Psoas muscle (tissue), 8 donors: ENCODE data around the gene FBXL5. TPM values are rescaled to one million over a fixed set of nuclear protein-coding genes. Genes with fewer than 3 reads are reported as not detected.
A peak's percentile ranks its signal among the peaks of the same experiment; 100 is the strongest.

Experiments used
- ATAC-seq, 4 donors: fragments of 200-7000 bp; cut with Tn5 transposase; one replicate each; pipeline ENCODE4 v1.9.1; 2020; ENCODE audit warnings: moderate library complexity in 3 of 4, mild to moderate bottlenecking in 2 of 4
- DNase-seq, 2 donors: peaks; one replicate each; pipeline ENCODE4 v3.0.0-alpha.2; 2020
- H3K27ac ChIP-seq: fragments of 200-600 bp; one replicate; pipeline ENCODE4 v1.8.0; 2022
- H3K27me3 ChIP-seq, 3 donors: fragments of 200-600 bp in 1 of 3; one replicate each; pipeline versions ENCODE4 v1.6.1 to v1.8.0; 2013 to 2022; ENCODE audit warnings: low read length in 2 of 3, mild to moderate bottlenecking in 2 of 3, moderate library complexity in 1 of 3; ENCODE audit not compliant: insufficient read depth in 3 of 3
- H3K36me3 ChIP-seq, 2 donors: fragments of 200-600 bp in 1 of 2; one replicate each; pipeline versions ENCODE4 v1.6.1 to v1.8.0; 2013 to 2022; ENCODE audit warnings: low read depth in 1 of 2, mild to moderate bottlenecking in 1 of 2, moderate library complexity in 1 of 2; ENCODE audit not compliant: insufficient read depth in 1 of 2
- H3K4me1 ChIP-seq: fragments of 200-600 bp; one replicate; pipeline ENCODE4 v1.8.0; 2022
- H3K4me3 ChIP-seq: fragments of 200-600 bp; one replicate; pipeline ENCODE4 v1.8.0; 2022; ENCODE audit warnings: mild to moderate bottlenecking
- H3K9me3 ChIP-seq: fragments of 200-600 bp; one replicate; pipeline ENCODE4 v1.8.0; 2022
- CTCF ChIP-seq: fragments of 200-600 bp; IDR thresholded peaks from one replicate; pipeline ENCODE4 v1.8.0; 2022; ENCODE audit warnings: antibody characterized with exemption
- WGBS, 3 donors: extraction: QIAGEN DNeasy Blood & Tissue Kit; methylation state at CpG; one replicate each; pipeline versions ENCODE4 v1.1.6 to v1.1.7; 2013; 5-methylcytosine and 5-hydroxymethylcytosine counted together
- intact Hi-C, 2 donors: fragments of 100-400 bp; cut with DNase I; formaldehyde crosslinking; loops; one replicate each; pipeline versions ENCODE4 v1.11.0 to v1.14.2; 2022
- polyA plus RNA-seq, 3 donors: library from polyadenylated mRNA; stranded (reverse); fragments of 200-250 nt; gene quantifications; one replicate each; pipeline ENCODE4 v1.2.3, GENCODE V29; 2013
- total RNA-seq, 4 donors: library from RNA; stranded (reverse); fragmentation: NEBNext Ultra II Directional in 2 of 4; extraction: Animal tissue kit (Norgen Biotek cat#: 25700) in 2 of 4; gene quantifications; one replicate each; pipeline versions ENCODE4 v1.2.1 to v1.2.4, GENCODE V29; 2021 to 2023
- donor health status: healthy with polysubstance abuse.
- donor health status: DM: no; HTN: no; CAD: no; lungs with moderate emphysema.
- donor health status: Bipolar disorder and iron deficiency.
- donor health status: healthy.
- donor health status: DM: yes; HTN: yes; CAD: no.
- donor health status: DM: no; HTN: no; CAD: no.
- donor health status: DM: no; HTN: no; CAD: no.
- donor health status: DM: yes; HTN: yes; CAD: no.

The FBXL5 gene
- total and polyA plus RNA-seq, 7 donors = 46.1 to 91.2 (median 56.8) TPM

GRCh38 chr4:15654593-15655222 is 449 bp downstream of the FBXL5 start:
- no peak for TF ChIP-seq CTCF
- peaks cover 38% of the 10 kb centered on the region for H3K4me1 ChIP-seq
- DNase-seq = peak; percentile 45 to 68
- peak overlapping the region; percentile 83 for H3K4me3 ChIP-seq
- H3K36me3 ChIP-seq = no peaks in the 10 kb centered on the region
- no peaks in the 10 kb centered on the region for H3K27me3 ChIP-seq
- ATAC-seq = peak; percentile 54 to 69 (median 65)
- H3K27ac ChIP-seq = peak overlapping the region; percentile 100
- intact Hi-C loops = loop anchor here (2.0 to 10.0 kb wide), 6 partner anchors 176 to 820 kb away; partner anchors contain the start of gene CPEB2 (in 2 of the 2)
- no peaks in the 10 kb centered on the region for H3K9me3 ChIP-seq
- WGBS, 3 donors = 0 to 1% (median 0%) methylated on average over 34 to 66 of the region's 66 CpGs

- ATAC-seq = no peak
These were observed 1.1 kb downstream of the FBXL5 start for GRCh38 chr4:15653864-15654592.

GRCh38 chr4:15653420-15653819 is 1.7 kb downstream of the FBXL5 start:
- TF ChIP-seq CTCF = no peak
- Histone ChIP-seq H3K36me3 (no peaks in the 10 kb centered on the region), H3K4me3 (peak overlapping the region; percentile 83), H3K4me1 (peaks cover 47% of the 10 kb centered on the region), H3K27ac (peak overlapping the region; percentile 100), H3K9me3 (no peaks in the 10 kb centered on the region), H3K27me3 (no peaks in the 10 kb centered on the region)
- ATAC-seq = no peak
- intact Hi-C loops = loop anchor here (5.0 to 10.0 kb wide), 4 partner anchors 176 to 819 kb away; partner anchors contain the start of gene CPEB2 (in 1 of the 2)
- DNase-seq = no peak
- 11 to 22% (median 15%) methylated on average over 4 of the region's 4 CpGs for WGBS, 3 donors

More at GRCh38 chr4:15653864-15654592, 1.1 kb downstream of the FBXL5 start:
- TF ChIP-seq CTCF = no peak
- H3K4me1 ChIP-seq = peaks cover 45% of the 10 kb centered on the region
- WGBS, 3 donors = 0 to 5% (median 2%) methylated on average over 7 of the region's 7 CpGs
- DNase-seq = no peak
- intact Hi-C loops = loop anchor here (2.0 to 10.0 kb wide), 5 partner anchors 175 to 819 kb away; partner anchors contain the start of gene CPEB2 (in 1 of the 2)
- peak overlapping the region; percentile 83 for H3K4me3 ChIP-seq
- H3K36me3 ChIP-seq = no peaks in the 10 kb centered on the region
- no peaks in the 10 kb centered on the region for H3K27me3 ChIP-seq
- no peaks in the 10 kb centered on the region for H3K9me3 ChIP-seq
- peak overlapping the region; percentile 100 for H3K27ac ChIP-seq

- intact Hi-C loops = loop anchor here (5.0 to 10.0 kb wide), 4 partner anchors 176 to 818 kb away; partner anchors contain the start of gene CPEB2 (in 1 of the 2)
- Histone ChIP-seq H3K36me3 (no peaks in the 10 kb centered on the region), H3K27me3 (no peaks in the 10 kb centered on the region), H3K9me3 (no peaks in the 10 kb centered on the region), H3K4me1 (peaks cover 53% of the 10 kb centered on the region), H3K4me3 (peak overlapping the region; percentile 83), H3K27ac (peak overlapping the region; percentile 100)
- no peak for ATAC-seq
- TF ChIP-seq CTCF = no peak
- WGBS, 3 donors = 24 to 31% (median 27%) methylated on average over 4 of the region's 4 CpGs
- no peak for DNase-seq
These were observed 2.3 kb downstream of the FBXL5 start for GRCh38 chr4:15652841-15653240.
